Transverse colon (tissue), 4 donors: ENCODE results near the gene UMAD1. TPM values are rescaled to one million over a fixed set of nuclear protein-coding genes. Genes with fewer than 3 reads are reported as not detected.

Experiments used
- DNase-seq: peaks from one replicate; pipeline ENCODE4 v3.0.0-alpha.2; 2019
- H3K27ac ChIP-seq, 4 donors: fragments of 200-600 bp; sonication (generic); 2 replicates each; pipeline ENCODE4 v1.5.1; 2016 to 2018; ENCODE audit warnings: inconsistent platforms in 4 of 4
- H3K27me3 ChIP-seq: fragments of 200-600 bp; sonication (generic); 2 replicates; pipeline ENCODE4 v1.5.1; 2017; ENCODE audit warnings: inconsistent platforms
- H3K36me3 ChIP-seq, 4 donors: fragments of 200-600 bp; sonication (generic); 2 replicates each; pipeline ENCODE4 v1.5.1; 2017 to 2019; ENCODE audit warnings: inconsistent platforms in 4 of 4
- H3K4me1 ChIP-seq, 4 donors: fragments of 200-600 bp; sonication (generic); 2 replicates each; pipeline ENCODE4 v1.5.1; 2017 to 2020; ENCODE audit warnings: inconsistent platforms in 4 of 4
- H3K4me3 ChIP-seq, 4 donors: fragments of 200-600 bp; sonication (generic); 1 replicate in 1 of 4; 2 replicates in 3 of 4; pipeline versions ENCODE4 v1.5.1 to v1.6.1; 2017 to 2019; ENCODE audit warnings: inconsistent platforms in 4 of 4
- H3K9me3 ChIP-seq, 2 donors: fragments of 200-600 bp; sonication (generic); 2 replicates each; pipeline ENCODE4 v1.5.1; 2017 to 2019; ENCODE audit warnings: inconsistent platforms in 2 of 2
- CTCF ChIP-seq, 5 experiments: fragments of 200-600 bp in 3 of 5; fragments of 450-650 bp in 2 of 5; sonication (generic) in 3 of 5; IDR thresholded peaks; 1 replicate in 2 of 5; 2 replicates in 3 of 5; pipeline ENCODE4 v1.5.1; 2016 to 2017; ENCODE audit warnings: antibody characterized with exemption in 5 of 5, inconsistent platforms in 3 of 5, mild to moderate bottlenecking in 2 of 5, moderate library complexity in 1 of 5
- EP300 ChIP-seq: sonication (generic); formaldehyde crosslinking; IDR thresholded peaks from one replicate; pipeline ENCODE4 v1.6.1; 2017; ENCODE audit warnings: antibody characterized with exemption, low read depth
- POLR2A ChIP-seq: fragments of 450-650 bp; IDR thresholded peaks from one replicate; pipeline ENCODE4 v1.6.1; 2016; ENCODE audit warnings: antibody characterized with exemption, mild to moderate bottlenecking, moderate library complexity
- POLR2AphosphoS5 ChIP-seq, 3 donors: sonication (generic); formaldehyde crosslinking; IDR thresholded peaks; one replicate each; pipeline ENCODE4 v1.6.1; 2016; ENCODE audit warnings: antibody characterized with exemption in 3 of 3
- WGBS, 2 donors: methylation state at CpG; one replicate each; pipeline ENCODE4 v1.1.5; 2018; ENCODE audit warnings: low coverage in 1 of 2; 5-methylcytosine and 5-hydroxymethylcytosine counted together
- in situ Hi-C, 4 donors: fragments of 200-750 bp; cut with MboI; loops; one replicate each; pipeline versions ENCODE4 v1.15.0 to v1.15.1; 2017; ENCODE audit warnings: low sequenced_read_pairs in 3 of 4, low pct_ligation_motif_present in 1 of 4, low pct_unique_long_range_greater_than_20kb in 1 of 4
- intact Hi-C: fragments of 100-400 bp; cut with DNase I; formaldehyde crosslinking; loops from one replicate; pipeline ENCODE4 v1.15.1; 2023; ENCODE audit warnings: low total_unique reads
- total RNA-seq, 4 donors: library from RNA; depleted of rRNA; stranded (reverse); fragments of >200 nt; gene quantifications; one replicate each; pipeline ENCODE4 v1.1.0, GENCODE V29; 2016

UMAD1 gene
- total RNA-seq, 4 donors from 2014 or later: 0.40 to 21.3 (median 14.6) TPM

DNA sequence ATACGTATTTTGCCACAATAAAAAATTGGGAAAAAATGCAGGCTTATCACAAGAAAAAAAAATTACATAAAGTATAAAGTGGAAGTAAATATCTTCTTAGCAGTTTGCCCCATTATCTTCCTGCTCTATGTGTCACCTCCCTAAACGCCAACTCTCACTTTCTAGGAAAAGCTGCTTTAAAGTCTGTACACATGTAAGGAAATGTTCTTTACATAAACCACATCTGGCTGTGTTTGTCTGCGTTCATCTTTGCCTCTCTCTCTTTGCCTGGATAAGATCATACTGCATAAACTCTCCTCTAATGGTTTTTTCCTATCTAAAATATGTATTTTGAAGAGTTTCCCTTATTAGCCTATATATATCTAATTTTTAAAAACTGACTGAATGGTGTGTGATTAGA lies 23.0 kb upstream of the UMAD1 start:
- DNase-seq: no peak
- Histone ChIP-seq H3K9me3 (no peaks in the 10 kb centered on the region), H3K36me3 (no peaks in the 10 kb centered on the region), H3K27me3 (no peaks in the 10 kb centered on the region), H3K4me1 (no peaks in the 10 kb centered on the region), H3K4me3 (no peak overlapping the region), H3K27ac (no peak overlapping the region)
- in situ Hi-C loops: no loop called here
- TF ChIP-seq POLR2AphosphoS5 (IDR thresholded peaks at IDR 0.05) (no peak), POLR2A (no peak), CTCF (IDR thresholded peaks at IDR 0.05) (no peak), EP300 (no peak)
- WGBS, 2 donors: 69 to 74% methylated on average over 3 of the region's 3 CpGs
- intact Hi-C loops: no loop called here

DNA sequence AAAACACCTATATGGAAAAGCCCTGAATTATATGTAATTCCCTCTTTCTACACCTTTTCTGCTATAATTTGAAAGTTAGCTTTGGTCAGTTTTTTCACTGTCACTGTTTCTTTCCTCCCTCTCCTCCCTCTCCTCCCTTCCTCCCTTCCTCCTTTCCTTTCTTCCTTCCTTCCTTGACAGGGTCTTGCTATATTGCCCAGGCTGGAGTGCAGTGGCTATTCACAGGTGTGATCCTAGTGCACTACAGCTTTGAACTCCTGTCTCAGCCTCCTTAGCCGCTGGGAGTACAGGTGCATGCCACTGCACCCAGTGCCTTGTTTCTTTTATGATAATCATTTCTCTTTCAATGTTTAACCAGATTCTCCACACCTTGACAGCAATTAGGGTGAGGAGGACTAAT lies 22.1 kb upstream of the UMAD1 start:
- TF ChIP-seq EP300 (no peak), CTCF (IDR thresholded peaks at IDR 0.05) (no peak), POLR2AphosphoS5 (IDR thresholded peaks at IDR 0.05) (no peak), POLR2A (no peak)
- in situ Hi-C loops (no loop called here), intact Hi-C loops (no loop called here)
- Histone ChIP-seq H3K36me3 (no peaks in the 10 kb centered on the region), H3K27ac (no peak overlapping the region), H3K4me1 (no peaks in the 10 kb centered on the region), H3K9me3 (no peaks in the 10 kb centered on the region), H3K4me3 (no peak overlapping the region), H3K27me3 (no peaks in the 10 kb centered on the region)
- WGBS, 2 donors: 67 to 71% methylated on average over 1 of the region's 1 CpG
- DNase-seq: no peak

- WGBS, 2 donors: 83 to 84% methylated on average over 1 of the region's 1 CpG
- Histone ChIP-seq H3K27ac (no peak overlapping the region), H3K27me3 (no peaks in the 10 kb centered on the region), H3K4me3 (no peak overlapping the region), H3K36me3 (no peaks in the 10 kb centered on the region), H3K4me1 (no peaks in the 10 kb centered on the region), H3K9me3 (no peaks in the 10 kb centered on the region)
- no peak for TF ChIP-seq POLR2A
- no peak for TF ChIP-seq CTCF (IDR thresholded peaks at IDR 0.05)
- no peak for TF ChIP-seq POLR2AphosphoS5 (IDR thresholded peaks at IDR 0.05)
- no peak for TF ChIP-seq EP300
- in situ Hi-C loops: no loop called here
- intact Hi-C loops: no loop called here
- DNase-seq: no peak
Measured at GRCh38 chr7:7620236-7620635, 20.3 kb upstream of the UMAD1 start.

GRCh38 chr7:7620644-7621210 lies 19.8 kb upstream of the UMAD1 start:
- no peak for TF ChIP-seq CTCF (IDR thresholded peaks at IDR 0.05)
- TF ChIP-seq POLR2AphosphoS5 (IDR thresholded peaks at IDR 0.05): no peak
- no peak overlapping the region for H3K27ac ChIP-seq
- H3K36me3 ChIP-seq: no peaks in the 10 kb centered on the region
- H3K4me3 ChIP-seq: no peak overlapping the region
- H3K27me3 ChIP-seq: no peaks in the 10 kb centered on the region
- in situ Hi-C loops: no loop called here
- intact Hi-C loops: no loop called here
- H3K9me3 ChIP-seq: peaks cover 0 to 2% of the 10 kb centered on the region in 2 donors
- no peaks in the 10 kb centered on the region for H3K4me1 ChIP-seq
- no peak for DNase-seq
